SK-N-SH treated with all-trans-retinoic acid at 6 μM for 48 hours (cell line): ENCODE results near the gene TAS2R43.
"Not testable (repeated sequence)": the region's sequence is repeated elsewhere in the genome, so short reads cannot be mapped to it uniquely, and the experiment has no call there.

ENCODE experiments used
- ARNTL ChIP-seq: fragments of 450-650 bp; formaldehyde crosslinking; IDR thresholded peaks from 2 replicates; pipeline ENCODE4 v1.5.0; 2020; ENCODE audit warnings: low read depth, mild to moderate bottlenecking, moderate library complexity, borderline replicate concordance
- GLIS3 ChIP-seq: fragments of 250-450 bp; sonication (Bioruptor Pico); IDR thresholded peaks from 2 replicates; pipeline ENCODE4 v1.5.0; 2020; ENCODE audit warnings: mild to moderate bottlenecking, moderate library complexity
- ISL1 ChIP-seq: fragments of 250-450 bp; sonication (Bioruptor Pico); IDR thresholded peaks from 2 replicates; pipeline ENCODE4 v2.1.2; 2022; ENCODE audit warnings: mild to moderate bottlenecking, moderate library complexity
- OSR1 ChIP-seq: fragments of 250-450 bp; sonication (Bioruptor Pico); IDR thresholded peaks from 2 replicates; pipeline ENCODE4 v1.8.0; 2022; ENCODE audit warnings: moderate library complexity, mild to moderate bottlenecking, inconsistent platforms
- SNAI2 ChIP-seq: fragments of 250-450 bp; sonication (Bioruptor Pico); IDR thresholded peaks from 2 replicates; pipeline ENCODE4 v1.5.0; 2020; ENCODE audit warnings: mild to moderate bottlenecking, moderate library complexity
- ZFP3 ChIP-seq: fragments of 250-450 bp; sonication (Bioruptor Pico); IDR thresholded peaks from 2 replicates; pipeline ENCODE4 v1.5.0; 2020; ENCODE audit warnings: mild to moderate bottlenecking, moderate library complexity
- ZNF70 ChIP-seq: fragments of 450-650 bp; formaldehyde crosslinking; IDR thresholded peaks from 2 replicates; pipeline ENCODE4 v1.5.0; 2020; ENCODE audit warnings: mild to moderate bottlenecking, moderate library complexity
- TF ChIP-seq, protein P1 (sequence below): fragments of 250-450 bp; sonication (Bioruptor Pico); IDR thresholded peaks from 2 replicates; pipeline ENCODE4 v1.8.0; 2020; ENCODE audit warnings: mild to moderate bottlenecking, moderate library complexity, borderline replicate concordance
- TF ChIP-seq, protein P2 (sequence below): fragments of 250-450 bp; sonication (Bioruptor Pico); IDR thresholded peaks from 2 replicates; pipeline ENCODE4 v1.5.1; 2020; ENCODE audit warnings: low read depth, mild to moderate bottlenecking, moderate library complexity
- TF ChIP-seq, protein P3 (sequence below): fragments of 250-450 bp; sonication (Bioruptor Pico); IDR thresholded peaks from 2 replicates; pipeline ENCODE4 v1.5.1; 2021; ENCODE audit warnings: mild to moderate bottlenecking, moderate library complexity
- TF ChIP-seq, protein P4 (sequence below): fragments of 250-450 bp; sonication (Bioruptor Pico); IDR thresholded peaks from 2 replicates; pipeline ENCODE4 v1.5.0; 2020; ENCODE audit warnings: mild to moderate bottlenecking, moderate library complexity

DNA sequence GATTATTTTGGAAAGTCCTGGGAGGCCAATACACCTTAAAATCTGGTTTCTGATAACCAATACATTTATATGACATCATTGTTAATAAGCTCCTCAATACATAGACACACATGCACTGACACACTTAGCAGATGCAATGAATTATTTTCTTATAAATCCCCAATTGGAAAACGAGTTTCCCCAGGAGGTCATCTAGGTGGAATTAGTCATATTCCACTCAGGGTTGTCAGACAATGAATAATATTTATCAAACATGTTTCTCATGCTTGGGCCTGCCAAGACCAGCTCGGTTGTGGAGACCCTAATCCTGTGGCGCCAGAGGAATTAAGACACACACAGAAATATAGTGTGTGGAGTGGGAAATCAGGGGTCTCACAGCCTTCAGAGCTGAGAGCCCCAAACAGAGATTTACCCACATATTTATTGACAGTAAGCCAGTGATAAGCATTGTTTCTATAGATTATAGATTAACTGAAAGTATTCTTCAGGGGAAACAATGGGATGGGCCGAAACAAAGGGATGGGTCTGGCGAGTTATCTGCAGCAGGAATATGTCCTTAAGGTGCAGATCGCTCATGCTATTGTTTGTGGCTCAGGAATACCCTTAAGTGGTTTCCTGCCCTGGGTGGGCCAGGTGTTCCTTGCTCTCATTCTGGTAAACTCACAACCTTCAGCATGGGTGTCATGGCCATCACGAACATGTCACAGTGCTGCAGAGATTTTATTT, 42.1 kb downstream of the TAS2R43 start:
- not testable (repeated sequence) for TF ChIP-seq GLIS3 (CRISPR knock-in tag); ARNTL (CRISPR knock-in tag); SNAI2; ZNF70; ISL1 (CRISPR knock-in tag); OSR1 (CRISPR knock-in tag); ZFP3 (CRISPR knock-in tag)
- TF ChIP-seq, protein P1, sequence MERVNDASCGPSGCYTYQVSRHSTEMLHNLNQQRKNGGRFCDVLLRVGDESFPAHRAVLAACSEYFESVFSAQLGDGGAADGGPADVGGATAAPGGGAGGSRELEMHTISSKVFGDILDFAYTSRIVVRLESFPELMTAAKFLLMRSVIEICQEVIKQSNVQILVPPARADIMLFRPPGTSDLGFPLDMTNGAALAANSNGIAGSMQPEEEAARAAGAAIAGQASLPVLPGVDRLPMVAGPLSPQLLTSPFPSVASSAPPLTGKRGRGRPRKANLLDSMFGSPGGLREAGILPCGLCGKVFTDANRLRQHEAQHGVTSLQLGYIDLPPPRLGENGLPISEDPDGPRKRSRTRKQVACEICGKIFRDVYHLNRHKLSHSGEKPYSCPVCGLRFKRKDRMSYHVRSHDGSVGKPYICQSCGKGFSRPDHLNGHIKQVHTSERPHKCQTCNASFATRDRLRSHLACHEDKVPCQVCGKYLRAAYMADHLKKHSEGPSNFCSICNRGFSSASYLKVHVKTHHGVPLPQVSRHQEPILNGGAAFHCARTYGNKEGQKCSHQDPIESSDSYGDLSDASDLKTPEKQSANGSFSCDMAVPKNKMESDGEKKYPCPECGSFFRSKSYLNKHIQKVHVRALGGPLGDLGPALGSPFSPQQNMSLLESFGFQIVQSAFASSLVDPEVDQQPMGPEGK (CRISPR knock-in tag) = not testable (repeated sequence)
- TF ChIP-seq, protein P2, sequence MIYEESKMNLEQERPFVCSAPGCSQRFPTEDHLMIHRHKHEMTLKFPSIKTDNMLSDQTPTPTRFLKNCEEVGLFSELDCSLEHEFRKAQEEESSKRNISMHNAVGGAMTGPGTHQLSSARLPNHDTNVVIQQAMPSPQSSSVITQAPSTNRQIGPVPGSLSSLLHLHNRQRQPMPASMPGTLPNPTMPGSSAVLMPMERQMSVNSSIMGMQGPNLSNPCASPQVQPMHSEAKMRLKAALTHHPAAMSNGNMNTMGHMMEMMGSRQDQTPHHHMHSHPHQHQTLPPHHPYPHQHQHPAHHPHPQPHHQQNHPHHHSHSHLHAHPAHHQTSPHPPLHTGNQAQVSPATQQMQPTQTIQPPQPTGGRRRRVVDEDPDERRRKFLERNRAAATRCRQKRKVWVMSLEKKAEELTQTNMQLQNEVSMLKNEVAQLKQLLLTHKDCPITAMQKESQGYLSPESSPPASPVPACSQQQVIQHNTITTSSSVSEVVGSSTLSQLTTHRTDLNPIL (CRISPR knock-in tag) = not testable (repeated sequence)
- TF ChIP-seq, protein P3, sequence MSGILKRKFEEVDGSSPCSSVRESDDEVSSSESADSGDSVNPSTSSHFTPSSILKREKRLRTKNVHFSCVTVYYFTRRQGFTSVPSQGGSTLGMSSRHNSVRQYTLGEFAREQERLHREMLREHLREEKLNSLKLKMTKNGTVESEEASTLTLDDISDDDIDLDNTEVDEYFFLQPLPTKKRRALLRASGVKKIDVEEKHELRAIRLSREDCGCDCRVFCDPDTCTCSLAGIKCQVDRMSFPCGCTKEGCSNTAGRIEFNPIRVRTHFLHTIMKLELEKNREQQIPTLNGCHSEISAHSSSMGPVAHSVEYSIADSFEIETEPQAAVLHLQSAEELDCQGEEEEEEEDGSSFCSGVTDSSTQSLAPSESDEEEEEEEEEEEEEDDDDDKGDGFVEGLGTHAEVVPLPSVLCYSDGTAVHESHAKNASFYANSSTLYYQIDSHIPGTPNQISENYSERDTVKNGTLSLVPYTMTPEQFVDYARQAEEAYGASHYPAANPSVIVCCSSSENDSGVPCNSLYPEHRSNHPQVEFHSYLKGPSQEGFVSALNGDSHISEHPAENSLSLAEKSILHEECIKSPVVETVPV (CRISPR knock-in tag) = not testable (repeated sequence)
- TF ChIP-seq, protein P4, sequence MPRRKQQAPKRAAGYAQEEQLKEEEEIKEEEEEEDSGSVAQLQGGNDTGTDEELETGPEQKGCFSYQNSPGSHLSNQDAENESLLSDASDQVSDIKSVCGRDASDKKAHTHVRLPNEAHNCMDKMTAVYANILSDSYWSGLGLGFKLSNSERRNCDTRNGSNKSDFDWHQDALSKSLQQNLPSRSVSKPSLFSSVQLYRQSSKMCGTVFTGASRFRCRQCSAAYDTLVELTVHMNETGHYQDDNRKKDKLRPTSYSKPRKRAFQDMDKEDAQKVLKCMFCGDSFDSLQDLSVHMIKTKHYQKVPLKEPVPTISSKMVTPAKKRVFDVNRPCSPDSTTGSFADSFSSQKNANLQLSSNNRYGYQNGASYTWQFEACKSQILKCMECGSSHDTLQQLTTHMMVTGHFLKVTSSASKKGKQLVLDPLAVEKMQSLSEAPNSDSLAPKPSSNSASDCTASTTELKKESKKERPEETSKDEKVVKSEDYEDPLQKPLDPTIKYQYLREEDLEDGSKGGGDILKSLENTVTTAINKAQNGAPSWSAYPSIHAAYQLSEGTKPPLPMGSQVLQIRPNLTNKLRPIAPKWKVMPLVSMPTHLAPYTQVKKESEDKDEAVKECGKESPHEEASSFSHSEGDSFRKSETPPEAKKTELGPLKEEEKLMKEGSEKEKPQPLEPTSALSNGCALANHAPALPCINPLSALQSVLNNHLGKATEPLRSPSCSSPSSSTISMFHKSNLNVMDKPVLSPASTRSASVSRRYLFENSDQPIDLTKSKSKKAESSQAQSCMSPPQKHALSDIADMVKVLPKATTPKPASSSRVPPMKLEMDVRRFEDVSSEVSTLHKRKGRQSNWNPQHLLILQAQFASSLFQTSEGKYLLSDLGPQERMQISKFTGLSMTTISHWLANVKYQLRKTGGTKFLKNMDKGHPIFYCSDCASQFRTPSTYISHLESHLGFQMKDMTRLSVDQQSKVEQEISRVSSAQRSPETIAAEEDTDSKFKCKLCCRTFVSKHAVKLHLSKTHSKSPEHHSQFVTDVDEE (CRISPR knock-in tag) = not testable (repeated sequence)
